SK-N-SH treated with all-trans-retinoic acid at 6 μM for 48 hours (cell line): ENCODE measurements around the gene HM13.

ENCODE experiments used
- ATAC-seq: fragments of 200-7000 bp; cut with Tn5 transposase; 3 replicates; pipeline ENCODE4 v1.9.1; 2020; ENCODE audit warnings: mild to moderate bottlenecking, moderate library complexity
- ARNTL ChIP-seq: fragments of 450-650 bp; formaldehyde crosslinking; IDR thresholded peaks from 2 replicates; pipeline ENCODE4 v1.5.0; 2020; ENCODE audit warnings: low read depth, mild to moderate bottlenecking, moderate library complexity, borderline replicate concordance
- BACH2 ChIP-seq: fragments of 250-450 bp; sonication (Bioruptor Pico); IDR thresholded peaks from 2 replicates; pipeline ENCODE4 v1.9.0; 2021; ENCODE audit warnings: mild to moderate bottlenecking, borderline replicate concordance
- CREB5 ChIP-seq: fragments of 250-450 bp; sonication (Bioruptor Pico); IDR thresholded peaks from 2 replicates; pipeline ENCODE4 v1.5.1; 2020; ENCODE audit warnings: low read depth, mild to moderate bottlenecking, moderate library complexity
- CSRNP3 ChIP-seq: fragments of 250-450 bp; sonication (Bioruptor Pico); IDR thresholded peaks from 2 replicates; pipeline ENCODE4 v1.5.1; 2021; ENCODE audit warnings: mild to moderate bottlenecking, moderate library complexity
- GLIS3 ChIP-seq: fragments of 250-450 bp; sonication (Bioruptor Pico); IDR thresholded peaks from 2 replicates; pipeline ENCODE4 v1.5.0; 2020; ENCODE audit warnings: mild to moderate bottlenecking, moderate library complexity
- ISL1 ChIP-seq: fragments of 250-450 bp; sonication (Bioruptor Pico); IDR thresholded peaks from 2 replicates; pipeline ENCODE4 v2.1.2; 2022; ENCODE audit warnings: mild to moderate bottlenecking, moderate library complexity
- PATZ1 ChIP-seq: fragments of 250-450 bp; sonication (Bioruptor Pico); IDR thresholded peaks from 2 replicates; pipeline ENCODE4 v1.8.0; 2020; ENCODE audit warnings: mild to moderate bottlenecking, moderate library complexity, borderline replicate concordance
- POU6F1 ChIP-seq: fragments of 250-450 bp; sonication (Bioruptor Pico); IDR thresholded peaks from 2 replicates; pipeline ENCODE4 v1.8.0; 2021; ENCODE audit warnings: low read depth, mild to moderate bottlenecking, moderate library complexity, borderline replicate concordance
- PPARA ChIP-seq: fragments of 250-450 bp; sonication (Bioruptor Pico); IDR thresholded peaks from 2 replicates; pipeline ENCODE4 v1.5.0; 2020; ENCODE audit warnings: mild to moderate bottlenecking, borderline replicate concordance
- RARB ChIP-seq: fragments of 250-450 bp; sonication (Bioruptor Pico); IDR thresholded peaks from 2 replicates; pipeline ENCODE4 v1.8.0; 2021; ENCODE audit warnings: mild to moderate bottlenecking, moderate library complexity
- SNAI2 ChIP-seq: fragments of 250-450 bp; sonication (Bioruptor Pico); IDR thresholded peaks from 2 replicates; pipeline ENCODE4 v1.5.0; 2020; ENCODE audit warnings: mild to moderate bottlenecking, moderate library complexity
- TCF4 ChIP-seq: fragments of 250-450 bp; sonication (Bioruptor Pico); IDR thresholded peaks from 2 replicates; pipeline ENCODE4 v1.8.0; 2021; ENCODE audit warnings: mild to moderate bottlenecking, moderate library complexity, borderline replicate concordance
- TOX ChIP-seq: fragments of 250-450 bp; sonication (Bioruptor Pico); IDR thresholded peaks from 2 replicates; pipeline ENCODE4 v1.8.0; 2021; ENCODE audit warnings: mild to moderate bottlenecking, moderate library complexity, borderline replicate concordance
- TSHZ2 ChIP-seq: fragments of 250-450 bp; sonication (Bioruptor Pico); IDR thresholded peaks from 2 replicates; pipeline ENCODE4 v1.5.0; 2020; ENCODE audit warnings: mild to moderate bottlenecking, moderate library complexity
- ZC3H10 ChIP-seq: fragments of 250-450 bp; sonication (Bioruptor Pico); IDR thresholded peaks from 2 replicates; pipeline ENCODE4 v1.5.1; 2021; ENCODE audit warnings: mild to moderate bottlenecking, moderate library complexity
- ZFP3 ChIP-seq: fragments of 250-450 bp; sonication (Bioruptor Pico); IDR thresholded peaks from 2 replicates; pipeline ENCODE4 v1.5.0; 2020; ENCODE audit warnings: mild to moderate bottlenecking, moderate library complexity
- ZFP30 ChIP-seq: fragments of 450-650 bp; formaldehyde crosslinking; IDR thresholded peaks from 2 replicates; pipeline ENCODE4 v1.5.0; 2022; ENCODE audit warnings: mild to moderate bottlenecking, moderate library complexity
- ZNF565 ChIP-seq: fragments of 450-650 bp; formaldehyde crosslinking; conservative IDR thresholded peaks from 2 replicates; pipeline ENCODE4 v1.5.0; 2020; ENCODE audit warnings: low read depth, mild to moderate bottlenecking, moderate library complexity
- ZNF70 ChIP-seq: fragments of 450-650 bp; formaldehyde crosslinking; IDR thresholded peaks from 2 replicates; pipeline ENCODE4 v1.5.0; 2020; ENCODE audit warnings: mild to moderate bottlenecking, moderate library complexity

The HM13 gene

GRCh38 chr20:31496761-31497295 lies 17.4 kb upstream of the HM13 start:
- ATAC-seq, result peak; percentile 83
- TF ChIP-seq ZFP3 (CRISPR knock-in tag) (no peak), TSHZ2 (CRISPR knock-in tag) (no peak), SNAI2 (no peak), ZFP30 (no peak), ISL1 (no peak), PPARA (no peak), ARNTL (CRISPR knock-in tag) (no peak)

GRCh38 chr20:31497838-31498540 lies 16.3 kb upstream of the HM13 start:
- ATAC-seq, result no peak
- TF ChIP-seq PATZ1 (CRISPR knock-in tag) (no peak), BACH2 (CRISPR knock-in tag) (no peak), TOX (CRISPR knock-in tag) (no peak), TSHZ2 (CRISPR knock-in tag) (no peak), GLIS3 (CRISPR knock-in tag) (no peak), ZFP30 (no peak), POU6F1 (CRISPR knock-in tag) (no peak), RARB (CRISPR knock-in tag) (no peak), TCF4 (CRISPR knock-in tag) (no peak), ZC3H10 (CRISPR knock-in tag) (no peak), ZNF70 (no peak), ZFP3 (CRISPR knock-in tag) (no peak), CSRNP3 (CRISPR knock-in tag) (no peak), ZNF565 (CRISPR knock-in tag) (no peak), PPARA (no peak), ARNTL (CRISPR knock-in tag) (no peak), SNAI2 (no peak), CREB5 (CRISPR knock-in tag) (no peak)
